Fibroblast of pulmonary artery (primary cell): ENCODE results near the gene NRG4.

Experiments used
- DNase-seq: peaks from one replicate; pipeline ENCODE4 v3.0.0-alpha.2; 2010; ENCODE audit warnings: low read depth
- H3K4me3 ChIP-seq: replicated peaks from 2 replicates; pipeline ENCODE4 v1.5.1; 2011; ENCODE audit warnings: low read depth, mild to moderate bottlenecking, control low read depth, low read length, moderate library complexity
- TF ChIP-seq, protein P1 (sequence below): IDR thresholded peaks from 2 replicates; pipeline ENCODE4 v1.5.1; 2011; ENCODE audit warnings: mild to moderate bottlenecking, control low read depth, low read length, inconsistent platforms; ENCODE audit errors: missing control alignments

NRG4 gene

GRCh38 chr15:75928680-75929608 lies 83.3 kb downstream of the NRG4 start:
- TF ChIP-seq, protein P1, sequence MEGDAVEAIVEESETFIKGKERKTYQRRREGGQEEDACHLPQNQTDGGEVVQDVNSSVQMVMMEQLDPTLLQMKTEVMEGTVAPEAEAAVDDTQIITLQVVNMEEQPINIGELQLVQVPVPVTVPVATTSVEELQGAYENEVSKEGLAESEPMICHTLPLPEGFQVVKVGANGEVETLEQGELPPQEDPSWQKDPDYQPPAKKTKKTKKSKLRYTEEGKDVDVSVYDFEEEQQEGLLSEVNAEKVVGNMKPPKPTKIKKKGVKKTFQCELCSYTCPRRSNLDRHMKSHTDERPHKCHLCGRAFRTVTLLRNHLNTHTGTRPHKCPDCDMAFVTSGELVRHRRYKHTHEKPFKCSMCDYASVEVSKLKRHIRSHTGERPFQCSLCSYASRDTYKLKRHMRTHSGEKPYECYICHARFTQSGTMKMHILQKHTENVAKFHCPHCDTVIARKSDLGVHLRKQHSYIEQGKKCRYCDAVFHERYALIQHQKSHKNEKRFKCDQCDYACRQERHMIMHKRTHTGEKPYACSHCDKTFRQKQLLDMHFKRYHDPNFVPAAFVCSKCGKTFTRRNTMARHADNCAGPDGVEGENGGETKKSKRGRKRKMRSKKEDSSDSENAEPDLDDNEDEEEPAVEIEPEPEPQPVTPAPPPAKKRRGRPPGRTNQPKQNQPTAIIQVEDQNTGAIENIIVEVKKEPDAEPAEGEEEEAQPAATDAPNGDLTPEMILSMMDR = peak; percentile 56
- no peak overlapping the region for H3K4me3 ChIP-seq
- peak; percentile 56 for DNase-seq

DNA sequence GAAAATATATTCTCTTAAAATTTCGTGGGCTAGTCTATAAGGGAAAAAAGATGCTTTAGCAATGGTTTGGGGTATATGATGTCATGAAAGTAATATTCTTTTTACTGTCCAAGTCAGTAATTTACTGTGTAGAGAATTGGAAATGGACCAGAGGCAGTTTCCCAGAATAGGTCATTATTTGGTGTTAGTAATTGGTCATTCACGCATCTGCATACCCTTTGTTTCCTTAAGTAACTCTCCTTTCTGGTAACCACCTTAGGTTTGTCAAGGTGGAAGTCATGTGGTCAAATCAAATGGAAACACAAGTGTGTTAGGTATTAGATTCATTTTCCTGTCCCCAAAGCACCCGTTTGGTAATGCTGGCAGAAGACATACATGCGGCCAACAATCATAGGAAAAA lies 84.6 kb downstream of the NRG4 start:
- DNase-seq = no peak
- no peak overlapping the region for H3K4me3 ChIP-seq
- TF ChIP-seq, protein P1 = no peak

DNA sequence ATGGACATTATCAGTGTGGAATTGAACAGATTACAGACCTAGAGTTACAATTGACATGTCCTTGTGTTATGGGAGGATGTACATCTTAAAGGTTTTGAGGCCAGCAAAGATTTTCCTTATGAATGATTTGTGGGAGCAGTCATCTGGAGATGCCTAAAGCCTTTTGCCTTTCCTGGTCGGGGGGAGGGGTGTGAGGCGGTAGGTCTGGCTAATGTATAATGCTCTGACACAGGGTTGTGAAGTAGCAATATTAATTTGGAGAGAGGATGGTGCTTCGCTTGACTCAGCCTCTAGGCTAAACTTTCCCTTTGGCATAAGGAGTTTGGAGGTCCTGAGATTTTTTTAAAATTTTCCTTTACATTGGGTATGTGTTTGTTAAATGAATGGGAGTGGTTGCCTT lies 85.3 kb downstream of the NRG4 start:
- no peak overlapping the region for H3K4me3 ChIP-seq
- DNase-seq = no peak
- TF ChIP-seq, protein P1 = no peak

- DNase-seq = no peak
- TF ChIP-seq, protein P1 = no peak
- no peak overlapping the region for H3K4me3 ChIP-seq
These were observed 86.8 kb downstream of the NRG4 start for GRCh38 chr15:75925440-75925839.

GRCh38 chr15:75924576-75924975 lies 87.6 kb downstream of the NRG4 start:
- TF ChIP-seq, protein P1 = no peak
- DNase-seq = no peak

DNA sequence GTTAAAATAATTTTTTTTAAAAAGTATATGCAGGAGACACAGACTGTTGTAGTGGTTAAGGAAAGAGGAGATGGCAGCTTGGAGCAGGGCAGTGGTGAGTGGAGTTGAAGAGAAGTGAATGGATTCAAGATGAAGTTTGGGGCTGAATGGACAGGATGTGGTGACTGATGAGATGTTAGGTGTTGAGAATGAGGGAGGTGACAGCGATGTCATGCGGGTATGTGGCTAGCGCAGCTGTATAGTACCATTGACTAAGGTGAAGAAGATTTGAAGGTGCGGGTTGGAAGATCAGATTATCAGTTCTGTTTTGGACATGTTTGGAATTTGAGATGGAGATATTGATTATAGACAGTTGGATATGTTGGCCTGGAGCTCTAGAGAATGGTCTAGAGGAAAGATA lies 88.5 kb downstream of the NRG4 start:
- DNase-seq = no peak
- no peak overlapping the region for H3K4me3 ChIP-seq
- TF ChIP-seq, protein P1 = no peak

More at GRCh38 chr15:75924576-75924975, 87.6 kb downstream of the NRG4 start:
- no peak overlapping the region for H3K4me3 ChIP-seq
